ENCODE data around the gene MYH13.
A peak's percentile ranks its signal among the peaks of the same experiment; 100 is the strongest.

MYH13 gene

GRCh38 chr17:10336393-10336792 is 36.4 kb downstream of the MYH13 start:
- TF ChIP-seq, protein P1, sequence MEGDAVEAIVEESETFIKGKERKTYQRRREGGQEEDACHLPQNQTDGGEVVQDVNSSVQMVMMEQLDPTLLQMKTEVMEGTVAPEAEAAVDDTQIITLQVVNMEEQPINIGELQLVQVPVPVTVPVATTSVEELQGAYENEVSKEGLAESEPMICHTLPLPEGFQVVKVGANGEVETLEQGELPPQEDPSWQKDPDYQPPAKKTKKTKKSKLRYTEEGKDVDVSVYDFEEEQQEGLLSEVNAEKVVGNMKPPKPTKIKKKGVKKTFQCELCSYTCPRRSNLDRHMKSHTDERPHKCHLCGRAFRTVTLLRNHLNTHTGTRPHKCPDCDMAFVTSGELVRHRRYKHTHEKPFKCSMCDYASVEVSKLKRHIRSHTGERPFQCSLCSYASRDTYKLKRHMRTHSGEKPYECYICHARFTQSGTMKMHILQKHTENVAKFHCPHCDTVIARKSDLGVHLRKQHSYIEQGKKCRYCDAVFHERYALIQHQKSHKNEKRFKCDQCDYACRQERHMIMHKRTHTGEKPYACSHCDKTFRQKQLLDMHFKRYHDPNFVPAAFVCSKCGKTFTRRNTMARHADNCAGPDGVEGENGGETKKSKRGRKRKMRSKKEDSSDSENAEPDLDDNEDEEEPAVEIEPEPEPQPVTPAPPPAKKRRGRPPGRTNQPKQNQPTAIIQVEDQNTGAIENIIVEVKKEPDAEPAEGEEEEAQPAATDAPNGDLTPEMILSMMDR (IDR thresholded peaks at IDR 0.05; ENCODE audit: control insufficient read depth, extremely low read depth, insufficient read depth), result no peak
- H3K4me3 ChIP-seq (ENCODE audit: low read depth, low read length), result no peak overlapping the region
- no peak for DNase-seq (ENCODE audit: low read depth)

GRCh38 chr17:10332515-10332914 is 40.3 kb downstream of the MYH13 start:
- no peak overlapping the region for H3K4me3 ChIP-seq (ENCODE audit: low read depth, low read length)
- DNase-seq (ENCODE audit: low read depth), result no peak
- TF ChIP-seq, protein P1 (IDR thresholded peaks at IDR 0.05; ENCODE audit: control insufficient read depth, extremely low read depth, insufficient read depth), result no peak

GRCh38 chr17:10328971-10329923 is 43.6 kb downstream of the MYH13 start:
- no peak for DNase-seq (ENCODE audit: low read depth)
- H3K4me3 ChIP-seq (ENCODE audit: low read depth, low read length), result no peak overlapping the region
- TF ChIP-seq, protein P1 (IDR thresholded peaks at IDR 0.05; ENCODE audit: control insufficient read depth, extremely low read depth, insufficient read depth), result no peak

GRCh38 chr17:10328206-10328605 is 44.6 kb downstream of the MYH13 start:
- no peak overlapping the region for H3K4me3 ChIP-seq (ENCODE audit: low read depth, low read length)
- TF ChIP-seq, protein P1 (IDR thresholded peaks at IDR 0.05; ENCODE audit: control insufficient read depth, extremely low read depth, insufficient read depth), result no peak
- no peak for DNase-seq (ENCODE audit: low read depth)

- no peak overlapping the region for H3K4me3 ChIP-seq (ENCODE audit: low read depth, low read length)
- TF ChIP-seq, protein P1 (IDR thresholded peaks at IDR 0.05; ENCODE audit: control insufficient read depth, extremely low read depth, insufficient read depth), result peak; percentile 94
- DNase-seq (ENCODE audit: low read depth), result peak; percentile 53
Measured at GRCh38 chr17:10327640-10328039, 45.2 kb downstream of the MYH13 start.

DNA sequence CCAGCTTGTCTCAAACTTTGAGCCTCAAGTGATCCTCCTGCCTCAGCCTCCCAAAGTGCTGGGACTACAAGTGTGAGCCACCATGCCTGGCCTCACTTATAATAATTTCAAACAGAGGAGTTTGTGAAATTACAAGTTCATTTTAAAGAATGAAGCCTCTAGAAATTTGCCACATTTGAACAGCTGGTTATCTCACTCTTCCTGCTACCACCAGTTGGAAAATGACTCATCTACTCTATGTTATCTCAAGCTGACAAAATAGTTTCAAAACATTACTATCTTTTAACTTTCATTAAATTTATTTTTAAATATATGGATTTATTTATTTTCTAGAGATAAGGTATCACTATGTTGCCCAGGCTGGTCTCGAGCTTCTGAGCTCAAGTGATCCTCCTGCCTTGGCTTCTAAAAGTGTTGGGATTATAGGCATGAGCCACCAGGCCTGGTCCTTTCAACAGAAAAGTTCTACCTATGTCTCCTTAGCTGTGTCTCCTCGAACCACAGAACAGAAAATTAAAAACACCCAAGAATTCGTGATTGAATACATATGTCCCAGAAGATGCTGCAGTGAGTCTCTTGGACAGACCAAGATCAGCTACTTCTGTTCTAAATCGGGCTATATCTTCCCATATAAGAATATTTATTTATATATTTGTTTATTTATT is 47.6 kb downstream of the MYH13 start:
- no peak for DNase-seq (ENCODE audit: low read depth)
- H3K4me3 ChIP-seq (ENCODE audit: low read depth, low read length), result no peak overlapping the region
- TF ChIP-seq, protein P1 (IDR thresholded peaks at IDR 0.05; ENCODE audit: control insufficient read depth, extremely low read depth, insufficient read depth), result no peak
